Stimulated activated CD8-positive, alpha-beta memory T cell treated with anti-CD3 and anti-CD28 coated beads, Interleukin-7, amount 100 ng/mL, for 48 hours (primary cell): ENCODE measurements around the gene NRXN2.
"Not testable (repeated sequence)": the region's sequence is repeated elsewhere in the genome, so short reads cannot be mapped to it uniquely, and the experiment has no call there.

Source experiments
- DNase-seq, 2 donors: peaks; one replicate each; pipeline ENCODE4 v3.0.0-alpha.2; 2020; ENCODE audit warnings: low read depth in 1 of 2; ENCODE audit errors: extremely low read depth in 1 of 2

The NRXN2 gene

GRCh38 chr11:64677441-64678023 lies 45.5 kb downstream of the NRXN2 start:
- DNase-seq: no peak

GRCh38 chr11:64676261-64676615 lies 46.8 kb downstream of the NRXN2 start:
- no peak for DNase-seq

- DNase-seq: no peak
These were observed 47.3 kb downstream of the NRXN2 start for GRCh38 chr11:64675450-64676260.

- DNase-seq: no peak
These were observed 48.2 kb downstream of the NRXN2 start for GRCh38 chr11:64674774-64675173.

- no peak for DNase-seq
These were observed 49.7 kb downstream of the NRXN2 start for GRCh38 chr11:64673279-64673678.

- DNase-seq: no peak
These were observed 50.1 kb downstream of the NRXN2 start for GRCh38 chr11:64672875-64673274.

- no peak for DNase-seq
These were observed 52.0 kb downstream of the NRXN2 start for GRCh38 chr11:64670975-64671374.

GRCh38 chr11:64667154-64667745 lies 55.7 kb downstream of the NRXN2 start:
- no peak for DNase-seq

- no peak for DNase-seq
These were observed 57.6 kb downstream of the NRXN2 start for GRCh38 chr11:64665411-64665821.

GRCh38 chr11:64664236-64664870 lies 58.6 kb downstream of the NRXN2 start:
- not testable (repeated sequence) for DNase-seq

GRCh38 chr11:64663656-64664055 lies 59.3 kb downstream of the NRXN2 start:
- no peak for DNase-seq

- no peak for DNase-seq
These were observed 61.4 kb downstream of the NRXN2 start for GRCh38 chr11:64661614-64662013.

GRCh38 chr11:64661146-64661545 lies 61.9 kb downstream of the NRXN2 start:
- DNase-seq: no peak

- DNase-seq: no peak
These were observed 62.3 kb downstream of the NRXN2 start for GRCh38 chr11:64660706-64661105.

GRCh38 chr11:64660205-64660604 lies 62.8 kb downstream of the NRXN2 start:
- no peak for DNase-seq

- DNase-seq: no peak
These were observed 63.4 kb downstream of the NRXN2 start for GRCh38 chr11:64659417-64660144.

GRCh38 chr11:64658265-64658664 lies 64.7 kb downstream of the NRXN2 start:
- DNase-seq: no peak

GRCh38 chr11:64656862-64657261 lies 66.1 kb downstream of the NRXN2 start:
- DNase-seq: no peak

- no peak for DNase-seq
These were observed 66.9 kb downstream of the NRXN2 start for GRCh38 chr11:64655941-64656601.

- no peak for DNase-seq
These were observed 67.9 kb downstream of the NRXN2 start for GRCh38 chr11:64654958-64655541.
